ENCODE measurements around the gene ADGRE3.

- TF ChIP-seq CTCF (IDR thresholded peaks at IDR 0.05; ENCODE audit: low read depth, low read length, poor library complexity, severe bottlenecking) (no peak), EZH2phosphoT487 (IDR thresholded peaks at IDR 0.05; ENCODE audit: borderline replicate concordance, low read length) (no peak)
These were observed 4.7 kb downstream of the ADGRE3 start for GRCh38 chr19:14669940-14670339.
